GM12865 (cell line): ENCODE data around the gene PLK4.

ENCODE experiments used
- DNase-seq: peaks from one replicate; pipeline ENCODE4 v3.0.0; 2010; ENCODE audit warnings: low read depth
- H3K4me3 ChIP-seq: 2 replicates; pipeline ENCODE4 v1.5.1; 2011; ENCODE audit warnings: mild to moderate bottlenecking, low read depth, low read length, control low read depth
- CTCF ChIP-seq: IDR thresholded peaks from 2 replicates; pipeline ENCODE4 v1.5.1; 2011; ENCODE audit warnings: low read length, control low read depth, low read depth, inconsistent platforms; ENCODE audit not compliant: insufficient read depth; ENCODE audit errors: missing control alignments

Gene PLK4

GRCh38 chr4:127870281-127870680, 10.4 kb upstream of the PLK4 start:
- no peak for DNase-seq
- TF ChIP-seq CTCF, result no peak
- no peak overlapping the region for H3K4me3 ChIP-seq

DNA sequence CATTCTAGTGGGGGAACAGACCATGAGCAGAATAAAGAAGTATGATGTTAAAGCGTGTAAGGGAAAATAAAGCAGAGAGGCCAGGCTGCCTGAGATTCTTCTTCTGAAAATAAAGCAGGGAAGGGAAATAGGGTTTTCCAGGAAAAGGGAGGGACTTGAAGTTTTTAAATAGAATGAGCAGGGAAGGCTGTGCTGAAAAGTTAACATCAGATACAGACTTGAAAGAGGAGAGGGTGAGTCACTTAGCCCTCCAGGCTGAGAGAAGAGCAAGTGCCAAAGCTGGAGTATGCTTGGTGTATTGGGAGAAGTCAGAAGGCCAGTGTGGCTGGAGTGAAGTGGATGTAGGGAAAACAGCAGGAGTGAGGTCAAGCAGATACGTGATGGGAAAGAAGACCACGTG, 10.0 kb upstream of the PLK4 start:
- DNase-seq, result no peak
- TF ChIP-seq CTCF, result no peak
- no peak overlapping the region for H3K4me3 ChIP-seq

- no peak for TF ChIP-seq CTCF
- H3K4me3 ChIP-seq, result no peak overlapping the region
- no peak for DNase-seq
These were observed 4.9 kb upstream of the PLK4 start for GRCh38 chr4:127875791-127876190.

GRCh38 chr4:127881563-127881864, 821 bp downstream of the PLK4 start:
- DNase-seq, result no peak
- TF ChIP-seq CTCF, result no peak
- H3K4me3 ChIP-seq, result peak overlapping the region; percentile 86

GRCh38 chr4:127888559-127888958, 7.9 kb downstream of the PLK4 start:
- no peak overlapping the region for H3K4me3 ChIP-seq
- no peak for TF ChIP-seq CTCF
- DNase-seq, result no peak

GRCh38 chr4:127889903-127890302, 9.2 kb downstream of the PLK4 start:
- TF ChIP-seq CTCF, result no peak
- no peak for DNase-seq
- H3K4me3 ChIP-seq, result no peak overlapping the region

- no peak for TF ChIP-seq CTCF
- DNase-seq, result no peak
- no peak overlapping the region for H3K4me3 ChIP-seq
These were observed 15.4 kb downstream of the PLK4 start for GRCh38 chr4:127896069-127896468.
